Measurements from ENCODE around the gene PTPMT1.

DNA sequence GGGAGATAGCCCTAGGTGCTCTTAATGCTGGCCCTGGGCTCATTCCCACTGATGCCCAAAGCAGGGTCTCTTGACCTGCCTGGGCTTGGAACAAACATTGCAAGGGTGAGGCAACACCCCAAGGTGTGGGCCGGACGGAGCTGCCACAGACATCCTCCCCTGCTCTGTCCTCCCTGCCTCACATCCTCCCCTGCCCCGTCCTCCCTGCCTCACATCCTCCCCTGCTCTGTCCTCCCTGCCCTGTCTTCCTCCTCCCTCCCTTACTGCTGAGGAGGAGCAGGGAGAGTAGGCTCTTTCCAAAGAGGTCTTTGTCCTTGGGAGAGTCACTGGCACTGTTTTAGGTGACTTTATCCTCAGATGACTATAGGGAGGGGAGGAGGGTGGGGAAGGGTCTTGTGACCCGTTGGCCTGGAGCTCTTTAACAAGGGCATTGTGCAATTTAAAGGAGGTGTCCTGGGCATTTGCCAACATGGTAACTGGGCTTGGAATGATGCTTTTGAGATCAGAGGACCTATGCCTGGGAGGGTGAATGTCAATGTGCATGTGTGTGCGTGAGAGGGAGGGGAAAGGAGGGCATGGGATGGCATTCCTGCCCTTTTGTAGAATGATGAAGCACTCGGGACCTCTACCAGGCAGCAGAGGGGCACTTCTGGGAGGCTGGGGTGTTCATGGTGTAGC lies 21.8 kb downstream of the PTPMT1 start:
- TF ChIP-seq, protein P1, sequence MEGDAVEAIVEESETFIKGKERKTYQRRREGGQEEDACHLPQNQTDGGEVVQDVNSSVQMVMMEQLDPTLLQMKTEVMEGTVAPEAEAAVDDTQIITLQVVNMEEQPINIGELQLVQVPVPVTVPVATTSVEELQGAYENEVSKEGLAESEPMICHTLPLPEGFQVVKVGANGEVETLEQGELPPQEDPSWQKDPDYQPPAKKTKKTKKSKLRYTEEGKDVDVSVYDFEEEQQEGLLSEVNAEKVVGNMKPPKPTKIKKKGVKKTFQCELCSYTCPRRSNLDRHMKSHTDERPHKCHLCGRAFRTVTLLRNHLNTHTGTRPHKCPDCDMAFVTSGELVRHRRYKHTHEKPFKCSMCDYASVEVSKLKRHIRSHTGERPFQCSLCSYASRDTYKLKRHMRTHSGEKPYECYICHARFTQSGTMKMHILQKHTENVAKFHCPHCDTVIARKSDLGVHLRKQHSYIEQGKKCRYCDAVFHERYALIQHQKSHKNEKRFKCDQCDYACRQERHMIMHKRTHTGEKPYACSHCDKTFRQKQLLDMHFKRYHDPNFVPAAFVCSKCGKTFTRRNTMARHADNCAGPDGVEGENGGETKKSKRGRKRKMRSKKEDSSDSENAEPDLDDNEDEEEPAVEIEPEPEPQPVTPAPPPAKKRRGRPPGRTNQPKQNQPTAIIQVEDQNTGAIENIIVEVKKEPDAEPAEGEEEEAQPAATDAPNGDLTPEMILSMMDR (IDR thresholded peaks at IDR 0.05), result no peak
- no peak for TF ChIP-seq POLR2A (IDR thresholded peaks at IDR 0.05)
- no peak for TF ChIP-seq EP300 (IDR thresholded peaks at IDR 0.05)

Data from ovary (tissue), 3 donors.